Measurements from ENCODE around the gene ADGRG6. TPM values are rescaled to one million over a fixed set of nuclear protein-coding genes. Genes with fewer than 3 reads are reported as not detected.

The ADGRG6 gene
- total and polyA plus RNA-seq, 10 of the 15 experiments (the other 5 are each of a cell fraction or from before 2014, with no cell fraction given) = 0.01 to 0.24 (median 0.13) TPM; not detected in 7

- TF ChIP-seq ZBTB4 (CRISPR knock-in tag; IDR thresholded peaks at IDR 0.05) (no peak), ZBTB40 (IDR thresholded peaks at IDR 0.05; ENCODE audit: borderline replicate concordance) (no peak), SP1 (IDR thresholded peaks at IDR 0.05; ENCODE audit: low read depth, low read length) (no peak)
Measured at GRCh38 chr6:142367501-142368018, 65.8 kb downstream of the ADGRG6 start (continued).

GRCh38 chr6:142369266-142369665 lies 67.5 kb downstream of the ADGRG6 start:
- CTCF ChIA-PET = no interaction called here
- no peak overlapping the region for H3K9ac ChIP-seq (ENCODE audit: control insufficient read depth, insufficient read depth, low read length)

More at GRCh38 chr6:142369266-142369665, 67.5 kb downstream of the ADGRG6 start:
- Histone ChIP-seq H3K27me3 (replicated peaks in 1 of 2; ENCODE audit: control insufficient read depth in 2 of 2, insufficient read depth in 2 of 2, low read length in 1 of 2) (no peaks in the 10 kb centered on the region), H3K4me3 (no peak overlapping the region), H2AFZ (ENCODE audit: control insufficient read depth, low read depth, low read length) (no peak overlapping the region), H3K4me1 (ENCODE audit: control insufficient read depth, insufficient read depth, low read length) (no peaks in the 10 kb centered on the region), H4K20me1 (ENCODE audit: control insufficient read depth, insufficient read depth) (no peaks in the 10 kb centered on the region), H3K79me2 (ENCODE audit: control insufficient read depth, insufficient read depth, low read length) (no peaks in the 10 kb centered on the region), H3K4me2 (ENCODE audit: control insufficient read depth, insufficient read depth) (no peak overlapping the region), H3K27ac (ENCODE audit: control insufficient read depth, insufficient read depth) (no peak overlapping the region), H3K36me3 (ENCODE audit: control insufficient read depth in 2 of 2, insufficient read depth in 2 of 2, low read length in 1 of 2) (no peaks in the 10 kb centered on the region), H3K9me3 (replicated peaks; ENCODE audit: control insufficient read depth, insufficient read depth, low read length) (no peaks in the 10 kb centered on the region)
- ChIA-PET RAD21 (ENCODE audit: unreplicated experiment) (no interaction called here), POLR2A (no interaction called here), SMC1A (ENCODE audit: uncharacterized antibody, unreplicated experiment) (no interaction called here)
- no peak for TF ChIP-seq ATF7 (IDR thresholded peaks at IDR 0.05; ENCODE audit: low read depth)
- DNase-seq (ENCODE audit: low read depth, low spot score) (no peak), FAIRE-seq (no peak), ATAC-seq (no peak)
- in situ Hi-C loops (cut with MboI) (no loop called here), intact Hi-C loops (cut with micrococcal nuclease; ENCODE audit: unreplicated experiment) (no loop called here)
- WGBS (ENCODE audit: insufficient coverage, insufficient replicate concordance, low lambda C conversion rate, missing lambda C conversion rate) = 6% methylated on average over 1 of the region's 1 CpG
- no TSS peak for BruUV-seq (replicated peaks)
